HepG2 (cell line): ENCODE data around the gene MYO10. TPM values are rescaled to one million over a fixed set of nuclear protein-coding genes. Genes with fewer than 3 reads are reported as not detected.

Experiments used
- CBFB ChIP-seq: sonication (generic); formaldehyde crosslinking; IDR thresholded peaks from 2 replicates; pipeline ENCODE4 v1.4.0; 2020; ENCODE audit warnings: missing genetic modification reagents
- CEBPG ChIP-seq: IDR thresholded peaks from 2 replicates; pipeline ENCODE4 v1.6.1; 2016
- CREB1 ChIP-seq, 2 experiments: fragments of 450-650 bp in 1 of 2; IDR thresholded peaks; 2 replicates each; pipeline ENCODE4 v1.6.1; 2016 to 2017; ENCODE audit warnings: control low read depth in 1 of 2, mild to moderate bottlenecking in 1 of 2, missing compliant biosample characterization in 1 of 2, missing genetic modification characterization in 1 of 2
- GATAD2A ChIP-seq: IDR thresholded peaks from 2 replicates; pipeline ENCODE4 v1.6.1; 2016
- KAT8 ChIP-seq: IDR thresholded peaks from 2 replicates; pipeline ENCODE4 v1.6.1; 2016; ENCODE audit warnings: missing genetic modification reagents, missing compliant biosample characterization
- MYC ChIP-seq: sonication (generic); formaldehyde crosslinking; IDR thresholded peaks from 2 replicates; pipeline ENCODE4 v1.9.0; 2021; ENCODE audit warnings: missing genetic modification reagents, borderline replicate concordance
- RAD51 ChIP-seq: fragments of 450-650 bp; IDR thresholded peaks from 2 replicates; pipeline ENCODE4 v1.6.1; 2016; ENCODE audit warnings: borderline replicate concordance
- RXRB ChIP-seq: IDR thresholded peaks from 2 replicates; pipeline ENCODE4 v1.6.1; 2016; ENCODE audit warnings: borderline replicate concordance, missing genetic modification reagents, missing compliant biosample characterization
- TAF1 ChIP-seq: sonication (generic); formaldehyde crosslinking; IDR thresholded peaks from 2 replicates; pipeline ENCODE4 v1.4.0; 2020; ENCODE audit warnings: missing genetic modification reagents
- THAP11 ChIP-seq: IDR thresholded peaks from 2 replicates; pipeline ENCODE4 v1.6.1; 2016; ENCODE audit warnings: missing biosample characterization, missing genetic modification reagents
- ZNF44 ChIP-seq: sonication (generic); formaldehyde crosslinking; IDR thresholded peaks from 2 replicates; pipeline ENCODE4 v1.5.1; 2020; ENCODE audit warnings: mild to moderate bottlenecking, missing genetic modification reagents
- ZNF605 ChIP-seq: sonication (generic); formaldehyde crosslinking; IDR thresholded peaks from 2 replicates; pipeline ENCODE4 v1.8.0; 2022; ENCODE audit warnings: mild to moderate bottlenecking, missing genetic modification reagents
- polyA plus RNA-seq, 8 experiments: library from polyadenylated mRNA; depleted of rRNA in 3 of 8; stranded (reverse) in 7 of 8; unstranded in 1 of 8; fragments of >200 nt; fragmentation: Illumina TruSeq in 4 of 8; extraction: Trizol in 4 of 8; gene quantifications; 2 replicates each; pipeline versions ENCODE4 v1.2.1 to v1.2.3, GENCODE V29; 2011 to 2016; ENCODE audit warnings: low read depth in 4 of 8, missing spikeins in 1 of 8, mixed read lengths in 1 of 8; ENCODE audit not compliant: insufficient read depth in 1 of 8
- total RNA-seq, 5 experiments: library from RNA; depleted of rRNA; stranded (reverse); fragments of >200 nt; fragmentation: Illumina TruSeq; extraction: Trizol; gene quantifications; 2 replicates each; pipeline ENCODE4 v1.2.3, GENCODE V29; 2016; ENCODE audit warnings: low read depth in 1 of 5
- TF ChIP-seq, protein P1 (sequence below): sonication (generic); formaldehyde crosslinking; IDR thresholded peaks from 2 replicates; pipeline ENCODE4 v1.4.0; 2020; ENCODE audit warnings: missing genetic modification reagents, borderline replicate concordance
- TF ChIP-seq, protein P2 (sequence below): IDR thresholded peaks from 2 replicates; pipeline ENCODE4 v1.6.1; 2018; ENCODE audit warnings: missing genetic modification reagents
- TF ChIP-seq, protein P3 (sequence below): conservative IDR thresholded peaks from 2 replicates; pipeline ENCODE4 v1.6.1; 2018; ENCODE audit warnings: missing genetic modification reagents
- TF ChIP-seq, protein P4 (sequence below): IDR thresholded peaks from 2 replicates; pipeline ENCODE4 v1.6.1; 2016
- TF ChIP-seq, protein P5 (sequence below): IDR thresholded peaks from 2 replicates; pipeline ENCODE4 v1.6.1; 2016; ENCODE audit warnings: low read depth, missing genetic modification reagents, missing compliant biosample characterization

MYO10 gene
- total and polyA plus RNA-seq, 2 of the 13 experiments (the other 11 are each of a cell fraction or from before 2014, with no cell fraction given), result 4.5 to 14.0 TPM

DNA sequence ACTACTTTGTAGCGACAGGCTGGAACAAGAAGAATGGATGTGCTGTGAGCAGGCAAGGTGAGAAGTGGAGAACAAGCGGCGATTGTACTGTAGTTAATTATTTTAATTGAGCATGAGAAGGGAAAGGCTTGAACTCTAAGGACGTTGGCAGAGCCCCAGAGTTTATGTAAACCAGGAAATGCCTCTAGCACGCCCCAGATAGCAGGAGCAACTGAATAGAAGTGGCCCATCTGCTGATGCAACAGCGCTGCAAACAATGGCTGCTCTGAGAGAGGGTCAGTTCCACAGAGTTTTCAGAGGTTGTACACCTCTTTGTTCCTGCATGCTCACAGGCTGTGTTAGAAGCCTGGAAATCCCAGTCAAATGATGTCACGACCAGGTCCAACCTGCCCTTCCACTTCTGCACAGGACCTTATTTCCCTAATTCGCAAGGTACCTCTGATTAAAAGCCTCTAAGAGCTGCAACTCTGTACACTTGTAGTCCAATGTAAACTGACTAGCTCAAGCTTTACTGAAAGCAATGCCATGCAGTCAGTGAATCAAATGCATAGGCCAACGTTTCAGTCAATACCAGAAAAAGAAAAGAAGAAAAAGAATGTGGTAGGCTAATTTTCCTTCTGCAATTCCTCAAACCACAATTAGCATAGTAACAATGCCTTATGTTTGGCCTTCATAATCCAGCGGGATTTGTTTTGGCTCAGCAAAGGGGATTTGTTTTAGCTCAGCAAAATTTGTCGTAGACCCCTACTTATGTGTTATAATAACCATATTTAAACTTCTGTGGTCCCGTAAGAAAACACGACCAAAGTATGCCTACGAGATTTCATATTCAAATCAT, 199.7 kb downstream of the MYO10 start (continued):
- TF ChIP-seq, protein P1, sequence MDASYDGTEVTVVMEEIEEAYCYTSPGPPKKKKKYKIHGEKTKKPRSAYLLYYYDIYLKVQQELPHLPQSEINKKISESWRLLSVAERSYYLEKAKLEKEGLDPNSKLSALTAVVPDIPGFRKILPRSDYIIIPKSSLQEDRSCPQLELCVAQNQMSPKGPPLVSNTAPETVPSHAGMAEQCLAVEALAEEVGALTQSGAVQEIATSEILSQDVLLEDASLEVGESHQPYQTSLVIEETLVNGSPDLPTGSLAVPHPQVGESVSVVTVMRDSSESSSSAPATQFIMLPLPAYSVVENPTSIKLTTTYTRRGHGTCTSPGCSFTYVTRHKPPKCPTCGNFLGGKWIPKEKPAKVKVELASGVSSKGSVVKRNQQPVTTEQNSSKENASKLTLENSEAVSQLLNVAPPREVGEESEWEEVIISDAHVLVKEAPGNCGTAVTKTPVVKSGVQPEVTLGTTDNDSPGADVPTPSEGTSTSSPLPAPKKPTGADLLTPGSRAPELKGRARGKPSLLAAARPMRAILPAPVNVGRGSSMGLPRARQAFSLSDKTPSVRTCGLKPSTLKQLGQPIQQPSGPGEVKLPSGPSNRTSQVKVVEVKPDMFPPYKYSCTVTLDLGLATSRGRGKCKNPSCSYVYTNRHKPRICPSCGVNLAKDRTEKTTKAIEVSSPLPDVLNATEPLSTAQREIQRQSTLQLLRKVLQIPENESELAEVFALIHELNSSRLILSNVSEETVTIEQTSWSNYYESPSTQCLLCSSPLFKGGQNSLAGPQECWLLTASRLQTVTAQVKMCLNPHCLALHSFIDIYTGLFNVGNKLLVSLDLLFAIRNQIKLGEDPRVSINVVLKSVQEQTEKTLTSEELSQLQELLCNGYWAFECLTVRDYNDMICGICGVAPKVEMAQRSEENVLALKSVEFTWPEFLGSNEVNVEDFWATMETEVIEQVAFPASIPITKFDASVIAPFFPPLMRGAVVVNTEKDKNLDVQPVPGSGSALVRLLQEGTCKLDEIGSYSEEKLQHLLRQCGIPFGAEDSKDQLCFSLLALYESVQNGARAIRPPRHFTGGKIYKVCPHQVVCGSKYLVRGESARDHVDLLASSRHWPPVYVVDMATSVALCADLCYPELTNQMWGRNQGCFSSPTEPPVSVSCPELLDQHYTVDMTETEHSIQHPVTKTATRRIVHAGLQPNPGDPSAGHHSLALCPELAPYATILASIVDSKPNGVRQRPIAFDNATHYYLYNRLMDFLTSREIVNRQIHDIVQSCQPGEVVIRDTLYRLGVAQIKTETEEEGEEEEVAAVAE (CRISPR knock-in tag), result peak; percentile 63; the same call in 1 of the 2 replicates
- TF ChIP-seq RXRB (CRISPR knock-in tag) (peak; percentile 80; the same call in 1 of the 2 replicates), THAP11 (CRISPR knock-in tag) (peak; percentile 79), KAT8 (peak; percentile 69), CEBPG (peak; percentile 99), GATAD2A (peak; percentile 86), RAD51 (no peak), ZNF605 (CRISPR knock-in tag) (peak; percentile 78), MYC (CRISPR knock-in tag) (peak; percentile 68; the same call in 1 of the 2 replicates), CBFB (CRISPR knock-in tag) (no peak), CREB1 (IDR thresholded peaks at IDR 0.05) (no peak), CREB1 (CRISPR knock-in tag; IDR thresholded peaks at IDR 0.05) (peak; percentile 47; the same call in 1 of the 2 replicates), TAF1 (CRISPR knock-in tag) (peak; percentile 89), ZNF44 (CRISPR knock-in tag) (no peak)
- TF ChIP-seq, protein P2, sequence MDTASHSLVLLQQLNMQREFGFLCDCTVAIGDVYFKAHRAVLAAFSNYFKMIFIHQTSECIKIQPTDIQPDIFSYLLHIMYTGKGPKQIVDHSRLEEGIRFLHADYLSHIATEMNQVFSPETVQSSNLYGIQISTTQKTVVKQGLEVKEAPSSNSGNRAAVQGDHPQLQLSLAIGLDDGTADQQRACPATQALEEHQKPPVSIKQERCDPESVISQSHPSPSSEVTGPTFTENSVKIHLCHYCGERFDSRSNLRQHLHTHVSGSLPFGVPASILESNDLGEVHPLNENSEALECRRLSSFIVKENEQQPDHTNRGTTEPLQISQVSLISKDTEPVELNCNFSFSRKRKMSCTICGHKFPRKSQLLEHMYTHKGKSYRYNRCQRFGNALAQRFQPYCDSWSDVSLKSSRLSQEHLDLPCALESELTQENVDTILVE (CRISPR knock-in tag), result peak; percentile 88
- TF ChIP-seq, protein P3, sequence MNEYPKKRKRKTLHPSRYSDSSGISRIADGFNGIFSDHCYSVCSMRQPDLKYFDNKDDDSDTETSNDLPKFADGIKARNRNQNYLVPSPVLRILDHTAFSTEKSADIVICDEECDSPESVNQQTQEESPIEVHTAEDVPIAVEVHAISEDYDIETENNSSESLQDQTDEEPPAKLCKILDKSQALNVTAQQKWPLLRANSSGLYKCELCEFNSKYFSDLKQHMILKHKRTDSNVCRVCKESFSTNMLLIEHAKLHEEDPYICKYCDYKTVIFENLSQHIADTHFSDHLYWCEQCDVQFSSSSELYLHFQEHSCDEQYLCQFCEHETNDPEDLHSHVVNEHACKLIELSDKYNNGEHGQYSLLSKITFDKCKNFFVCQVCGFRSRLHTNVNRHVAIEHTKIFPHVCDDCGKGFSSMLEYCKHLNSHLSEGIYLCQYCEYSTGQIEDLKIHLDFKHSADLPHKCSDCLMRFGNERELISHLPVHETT (CRISPR knock-in tag), result no peak
- TF ChIP-seq, protein P4, sequence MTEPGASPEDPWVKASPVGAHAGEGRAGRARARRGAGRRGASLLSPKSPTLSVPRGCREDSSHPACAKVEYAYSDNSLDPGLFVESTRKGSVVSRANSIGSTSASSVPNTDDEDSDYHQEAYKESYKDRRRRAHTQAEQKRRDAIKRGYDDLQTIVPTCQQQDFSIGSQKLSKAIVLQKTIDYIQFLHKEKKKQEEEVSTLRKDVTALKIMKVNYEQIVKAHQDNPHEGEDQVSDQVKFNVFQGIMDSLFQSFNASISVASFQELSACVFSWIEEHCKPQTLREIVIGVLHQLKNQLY (CRISPR knock-in tag), result no peak
- TF ChIP-seq, protein P5, sequence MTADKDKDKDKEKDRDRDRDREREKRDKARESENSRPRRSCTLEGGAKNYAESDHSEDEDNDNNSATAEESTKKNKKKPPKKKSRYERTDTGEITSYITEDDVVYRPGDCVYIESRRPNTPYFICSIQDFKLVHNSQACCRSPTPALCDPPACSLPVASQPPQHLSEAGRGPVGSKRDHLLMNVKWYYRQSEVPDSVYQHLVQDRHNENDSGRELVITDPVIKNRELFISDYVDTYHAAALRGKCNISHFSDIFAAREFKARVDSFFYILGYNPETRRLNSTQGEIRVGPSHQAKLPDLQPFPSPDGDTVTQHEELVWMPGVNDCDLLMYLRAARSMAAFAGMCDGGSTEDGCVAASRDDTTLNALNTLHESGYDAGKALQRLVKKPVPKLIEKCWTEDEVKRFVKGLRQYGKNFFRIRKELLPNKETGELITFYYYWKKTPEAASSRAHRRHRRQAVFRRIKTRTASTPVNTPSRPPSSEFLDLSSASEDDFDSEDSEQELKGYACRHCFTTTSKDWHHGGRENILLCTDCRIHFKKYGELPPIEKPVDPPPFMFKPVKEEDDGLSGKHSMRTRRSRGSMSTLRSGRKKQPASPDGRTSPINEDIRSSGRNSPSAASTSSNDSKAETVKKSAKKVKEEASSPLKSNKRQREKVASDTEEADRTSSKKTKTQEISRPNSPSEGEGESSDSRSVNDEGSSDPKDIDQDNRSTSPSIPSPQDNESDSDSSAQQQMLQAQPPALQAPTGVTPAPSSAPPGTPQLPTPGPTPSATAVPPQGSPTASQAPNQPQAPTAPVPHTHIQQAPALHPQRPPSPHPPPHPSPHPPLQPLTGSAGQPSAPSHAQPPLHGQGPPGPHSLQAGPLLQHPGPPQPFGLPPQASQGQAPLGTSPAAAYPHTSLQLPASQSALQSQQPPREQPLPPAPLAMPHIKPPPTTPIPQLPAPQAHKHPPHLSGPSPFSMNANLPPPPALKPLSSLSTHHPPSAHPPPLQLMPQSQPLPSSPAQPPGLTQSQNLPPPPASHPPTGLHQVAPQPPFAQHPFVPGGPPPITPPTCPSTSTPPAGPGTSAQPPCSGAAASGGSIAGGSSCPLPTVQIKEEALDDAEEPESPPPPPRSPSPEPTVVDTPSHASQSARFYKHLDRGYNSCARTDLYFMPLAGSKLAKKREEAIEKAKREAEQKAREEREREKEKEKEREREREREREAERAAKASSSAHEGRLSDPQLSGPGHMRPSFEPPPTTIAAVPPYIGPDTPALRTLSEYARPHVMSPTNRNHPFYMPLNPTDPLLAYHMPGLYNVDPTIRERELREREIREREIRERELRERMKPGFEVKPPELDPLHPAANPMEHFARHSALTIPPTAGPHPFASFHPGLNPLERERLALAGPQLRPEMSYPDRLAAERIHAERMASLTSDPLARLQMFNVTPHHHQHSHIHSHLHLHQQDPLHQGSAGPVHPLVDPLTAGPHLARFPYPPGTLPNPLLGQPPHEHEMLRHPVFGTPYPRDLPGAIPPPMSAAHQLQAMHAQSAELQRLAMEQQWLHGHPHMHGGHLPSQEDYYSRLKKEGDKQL (CRISPR knock-in tag), result peak; percentile 65; the same call in 1 of the 2 replicates
